Keratinocyte (primary cell): ENCODE measurements around the gene NME9. TPM values are rescaled to one million over a fixed set of nuclear protein-coding genes. Genes with fewer than 3 reads are reported as not detected.

Source experiments
- DNase-seq: peaks from one replicate; pipeline ENCODE4 v3.0.0-alpha.2; 2011; ENCODE audit warnings: low read depth, missing footprints, low spot score
- FAIRE-seq: peaks from 2 replicates; lab custom pipeline; 2011; peaks lifted over from hg19 to GRCh38; lab: Jason Lieb, UNC
- H2AFZ ChIP-seq: 2 replicates; pipeline ENCODE4 v1.6.0; 2012; ENCODE audit warnings: low read length, control low read depth, inconsistent platforms; ENCODE audit not compliant: control insufficient read depth
- H3K27ac ChIP-seq: 2 replicates; pipeline ENCODE4 v1.5.1; 2011; ENCODE audit warnings: low read length; ENCODE audit not compliant: control insufficient read depth, insufficient read depth
- H3K27me3 ChIP-seq: 3 replicates; pipeline ENCODE4 v1.6.0; 2011; ENCODE audit warnings: low read length; ENCODE audit not compliant: control insufficient read depth, insufficient read depth; ENCODE audit errors: extremely low read depth
- H3K36me3 ChIP-seq, 2 experiments: 2 replicates in 1 of 2; 3 replicates in 1 of 2; pipeline ENCODE4 v1.5.1; 2011; ENCODE audit warnings: low read length in 2 of 2, mild to moderate bottlenecking in 1 of 2; ENCODE audit not compliant: control insufficient read depth in 2 of 2, insufficient read depth in 2 of 2; ENCODE audit errors: extremely low read depth in 1 of 2
- H3K4me1 ChIP-seq: 3 replicates; pipeline ENCODE4 v1.5.1; 2011; ENCODE audit warnings: low read length; ENCODE audit not compliant: control insufficient read depth, insufficient read depth; ENCODE audit errors: extremely low read depth
- H3K4me2 ChIP-seq: 3 replicates; pipeline ENCODE4 v1.6.0; 2011; ENCODE audit warnings: low read depth, low read length; ENCODE audit not compliant: control insufficient read depth, insufficient read depth; ENCODE audit errors: extremely low read depth
- H3K4me3 ChIP-seq, 3 experiments: fragments of 200-600 bp in 1 of 3; sonication (generic) in 1 of 3; 2 replicates in 2 of 3; 3 replicates in 1 of 3; pipeline ENCODE4 v1.5.1; 2011 to 2016; ENCODE audit warnings: low read length in 3 of 3, mild to moderate bottlenecking in 3 of 3, control low read depth in 2 of 3, inconsistent platforms in 1 of 3, low read depth in 1 of 3, mixed read lengths in 1 of 3, mixed run types in 1 of 3, moderate library complexity in 1 of 3; ENCODE audit not compliant: control insufficient read depth in 2 of 3, insufficient read depth in 2 of 3; ENCODE audit errors: extremely low read depth in 1 of 3
- H3K79me2 ChIP-seq: 2 replicates; pipeline ENCODE4 v1.6.0; 2012; ENCODE audit warnings: low read length; ENCODE audit not compliant: control insufficient read depth, insufficient read depth
- H3K9ac ChIP-seq: 3 replicates; pipeline ENCODE4 v1.6.0; 2011; ENCODE audit warnings: low read length; ENCODE audit not compliant: control insufficient read depth, insufficient read depth; ENCODE audit errors: extremely low read depth
- H3K9me1 ChIP-seq: 3 replicates; pipeline ENCODE4 v1.6.0; 2011; ENCODE audit warnings: low read length; ENCODE audit not compliant: control insufficient read depth, insufficient read depth; ENCODE audit errors: extremely low read depth
- H3K9me3 ChIP-seq: 2 replicates; pipeline ENCODE4 v1.5.1; 2012; ENCODE audit warnings: low read depth, low read length; ENCODE audit not compliant: control insufficient read depth
- H4K20me1 ChIP-seq: 3 replicates; pipeline ENCODE4 v1.6.0; 2011; ENCODE audit warnings: low read length; ENCODE audit not compliant: control insufficient read depth, insufficient read depth; ENCODE audit errors: extremely low read depth
- CTCF ChIP-seq, 3 experiments: IDR thresholded peaks in 1 of 3; conservative IDR thresholded peaks in 1 of 3; optimal IDR thresholded peaks in 1 of 3; 2 replicates in 2 of 3; 3 replicates in 1 of 3; pipeline versions ENCODE3 to v1.5.1; 2011; ENCODE audit warnings: low read length in 3 of 3, mild to moderate bottlenecking in 3 of 3, moderate library complexity in 2 of 3, control low read depth in 1 of 3, inconsistent platforms in 1 of 3; ENCODE audit not compliant: insufficient read depth in 2 of 3; ENCODE audit errors: extremely low read depth in 1 of 3
- EZH2 ChIP-seq: IDR thresholded peaks from one replicate; pipeline ENCODE4 v1.6.1; 2012; ENCODE audit warnings: inconsistent platforms, mild to moderate bottlenecking, low read length, moderate library complexity
- dilution Hi-C: fragments of 300-500 bp; cut with MboI; formaldehyde crosslinking; loops from one replicate; pipeline ENCODE4 v1.7.0; 2020; ENCODE audit warnings: low sequenced_read_pairs; ENCODE audit not compliant: extremely low pct_ligation_motif_present
- polyA plus RNA-seq, 5 experiments: library from polyadenylated mRNA; depleted of rRNA in 3 of 5; stranded (reverse) in 3 of 5; stranded (forward) in 1 of 5; unstranded in 1 of 5; fragments of >200 nt; gene quantifications; 1 replicate in 1 of 5; 2 replicates in 3 of 5; 3 replicates in 1 of 5; pipeline versions ENCODE4 v1.2.1 to v1.2.3, GENCODE V29; 2011 to 2012; ENCODE audit warnings: missing spikeins in 2 of 5, low read depth in 1 of 5, low replicate concordance in 1 of 5

The NME9 gene
- polyA plus RNA-seq, 1 donor (not counting 4 experiments of a cell fraction or from before 2014, with no cell fraction given): 0.05 TPM

GRCh38 chr3:138265745-138266144, 63.9 kb downstream of the NME9 start:
- no peak overlapping the region for H3K9ac ChIP-seq
- H3K4me2 ChIP-seq: no peak overlapping the region
- no peak for DNase-seq
- H3K9me3 ChIP-seq: no peaks in the 10 kb centered on the region
- H3K36me3 ChIP-seq: peaks cover 0 to 4% of the 10 kb centered on the region in 2 experiments
- no peaks in the 10 kb centered on the region for H4K20me1 ChIP-seq
- no peak overlapping the region for H2AFZ ChIP-seq
- FAIRE-seq: no peak
- no peaks in the 10 kb centered on the region for H3K9me1 ChIP-seq
- dilution Hi-C loops: no loop called here
- H3K4me1 ChIP-seq: no peaks in the 10 kb centered on the region
- no peak overlapping the region for H3K27ac ChIP-seq
- no peaks in the 10 kb centered on the region for H3K27me3 ChIP-seq
- H3K79me2 ChIP-seq: no peaks in the 10 kb centered on the region
- no peak for TF ChIP-seq CTCF (optimal IDR thresholded peaks at IDR 0.05 in 1 of 3, IDR thresholded peaks at IDR 0.05 in 1 of 3, conservative IDR thresholded peaks at IDR 0.05 in 1 of 3; ENCODE audit: extremely low read depth in 1 of 3, insufficient read depth in 2 of 3, low read length in 3 of 3)
- TF ChIP-seq EZH2: no peak
- no peak overlapping the region for H3K4me3 ChIP-seq

- H3K27ac ChIP-seq: no peak overlapping the region
- no peak overlapping the region for H2AFZ ChIP-seq
- peaks cover 3 to 4% of the 10 kb centered on the region in 2 experiments for H3K36me3 ChIP-seq
- DNase-seq: no peak
- no peaks in the 10 kb centered on the region for H3K79me2 ChIP-seq
- H3K4me3 ChIP-seq: no peak overlapping the region
- H4K20me1 ChIP-seq: no peaks in the 10 kb centered on the region
- H3K9me3 ChIP-seq: no peaks in the 10 kb centered on the region
- no peak for FAIRE-seq
- dilution Hi-C loops: no loop called here
- H3K4me2 ChIP-seq: no peak overlapping the region
- H3K9me1 ChIP-seq: no peaks in the 10 kb centered on the region
- no peak overlapping the region for H3K9ac ChIP-seq
- no peak for TF ChIP-seq EZH2
- TF ChIP-seq CTCF (optimal IDR thresholded peaks at IDR 0.05 in 1 of 3, IDR thresholded peaks at IDR 0.05 in 1 of 3, conservative IDR thresholded peaks at IDR 0.05 in 1 of 3; ENCODE audit: extremely low read depth in 1 of 3, insufficient read depth in 2 of 3, low read length in 3 of 3): peak in 1 of 3 experiments; percentile 2
- no peaks in the 10 kb centered on the region for H3K4me1 ChIP-seq
- H3K27me3 ChIP-seq: no peaks in the 10 kb centered on the region
Observed at GRCh38 chr3:138263104-138263503, 66.5 kb downstream of the NME9 start.
